Measurements from ENCODE around the gene LAMA2.

The LAMA2 gene

GRCh38 chr6:129130959-129131681, 248.2 kb downstream of the LAMA2 start:
- FAIRE-seq (no peak), DNase-seq (ENCODE audit: insufficient read length, low spot score) (no peak)
- TF ChIP-seq CTCF (IDR thresholded peaks at IDR 0.05; ENCODE audit: insufficient read depth, missing control alignments) = no peak

- DNase-seq (ENCODE audit: insufficient read length, low spot score) (no peak), FAIRE-seq (no peak)
- no peak for TF ChIP-seq CTCF (IDR thresholded peaks at IDR 0.05; ENCODE audit: insufficient read depth, missing control alignments)
Measured at GRCh38 chr6:129133770-129134192, 250.8 kb downstream of the LAMA2 start.

- no peak for FAIRE-seq
Measured at GRCh38 chr6:129134535-129134934, 251.6 kb downstream of the LAMA2 start.

GRCh38 chr6:129135451-129135850, 252.5 kb downstream of the LAMA2 start:
- no peak for FAIRE-seq

More at GRCh38 chr6:129134535-129134934, 251.6 kb downstream of the LAMA2 start:
- no peak for TF ChIP-seq CTCF (IDR thresholded peaks at IDR 0.05; ENCODE audit: insufficient read depth, missing control alignments)
- no peak for DNase-seq (ENCODE audit: insufficient read length, low spot score)

GRCh38 chr6:129136751-129137150, 253.8 kb downstream of the LAMA2 start:
- DNase-seq (ENCODE audit: insufficient read length, low spot score) (no peak), FAIRE-seq (peak; percentile 85)
- TF ChIP-seq CTCF (IDR thresholded peaks at IDR 0.05; ENCODE audit: insufficient read depth, missing control alignments) = no peak

More at GRCh38 chr6:129135451-129135850, 252.5 kb downstream of the LAMA2 start:
- no peak for TF ChIP-seq CTCF (IDR thresholded peaks at IDR 0.05; ENCODE audit: insufficient read depth, missing control alignments)
- no peak for DNase-seq (ENCODE audit: insufficient read length, low spot score)

- FAIRE-seq (no peak), DNase-seq (ENCODE audit: insufficient read length, low spot score) (no peak)
- TF ChIP-seq CTCF (IDR thresholded peaks at IDR 0.05; ENCODE audit: insufficient read depth, missing control alignments) = no peak
Measured at GRCh38 chr6:129138739-129139405, 255.9 kb downstream of the LAMA2 start.

GRCh38 chr6:129140526-129140925, 257.6 kb downstream of the LAMA2 start:
- DNase-seq (ENCODE audit: insufficient read length, low spot score) (no peak), FAIRE-seq (no peak)
- TF ChIP-seq CTCF (IDR thresholded peaks at IDR 0.05; ENCODE audit: insufficient read depth, missing control alignments) = no peak
